ENCODE measurements around the gene CDK5RAP1.

The CDK5RAP1 gene

DNA sequence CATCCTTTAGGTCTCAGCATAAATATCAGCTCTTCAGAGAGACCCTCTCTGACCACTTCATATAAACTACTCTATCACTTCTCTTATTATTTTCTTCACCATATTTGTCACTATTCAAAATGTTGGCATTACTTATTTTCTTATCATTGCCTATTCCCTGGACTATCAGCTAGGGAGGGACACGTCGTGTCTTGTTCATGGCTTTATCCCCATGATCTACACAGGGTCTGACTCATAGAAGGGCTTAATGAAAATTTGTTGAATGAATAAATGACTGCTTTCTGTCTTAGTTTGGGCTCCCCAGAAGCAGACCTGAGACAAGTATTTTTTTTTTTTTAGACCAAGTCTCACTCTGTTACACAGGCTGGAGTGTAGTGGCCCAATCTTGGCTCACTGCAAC lies 3.0 kb upstream of the CDK5RAP1 start:
- Histone ChIP-seq H3K36me3 (replicated peaks; ENCODE audit: low read depth, low read length) (peaks cover 33% of the 10 kb centered on the region), H2AFZ (ENCODE audit: low read depth, low read length) (no peak overlapping the region), H3K27me3 (ENCODE audit: low read depth, low read length) (no peaks in the 10 kb centered on the region), H3K9ac (ENCODE audit: low read length) (no peak overlapping the region), H3K4me2 (ENCODE audit: low read length) (no peak overlapping the region), H3K4me3 (ENCODE audit: low read length) (no peak overlapping the region), H3K9me3 (ENCODE audit: insufficient read depth, low read length) (peaks cover 7% of the 10 kb centered on the region), H3K4me1 (ENCODE audit: low read length) (peaks cover 41% of the 10 kb centered on the region), H4K20me1 (ENCODE audit: insufficient read depth, low read length) (no peaks in the 10 kb centered on the region; the same call in 1 of the 2 replicates), H3K27ac (ENCODE audit: low read length) (no peak overlapping the region), H3K79me2 (ENCODE audit: low read length) (peaks cover 65% of the 10 kb centered on the region)
- no peak for TF ChIP-seq EZH2phosphoT487 (IDR thresholded peaks at IDR 0.05; ENCODE audit: low read depth)
- TF ChIP-seq, protein P1, sequence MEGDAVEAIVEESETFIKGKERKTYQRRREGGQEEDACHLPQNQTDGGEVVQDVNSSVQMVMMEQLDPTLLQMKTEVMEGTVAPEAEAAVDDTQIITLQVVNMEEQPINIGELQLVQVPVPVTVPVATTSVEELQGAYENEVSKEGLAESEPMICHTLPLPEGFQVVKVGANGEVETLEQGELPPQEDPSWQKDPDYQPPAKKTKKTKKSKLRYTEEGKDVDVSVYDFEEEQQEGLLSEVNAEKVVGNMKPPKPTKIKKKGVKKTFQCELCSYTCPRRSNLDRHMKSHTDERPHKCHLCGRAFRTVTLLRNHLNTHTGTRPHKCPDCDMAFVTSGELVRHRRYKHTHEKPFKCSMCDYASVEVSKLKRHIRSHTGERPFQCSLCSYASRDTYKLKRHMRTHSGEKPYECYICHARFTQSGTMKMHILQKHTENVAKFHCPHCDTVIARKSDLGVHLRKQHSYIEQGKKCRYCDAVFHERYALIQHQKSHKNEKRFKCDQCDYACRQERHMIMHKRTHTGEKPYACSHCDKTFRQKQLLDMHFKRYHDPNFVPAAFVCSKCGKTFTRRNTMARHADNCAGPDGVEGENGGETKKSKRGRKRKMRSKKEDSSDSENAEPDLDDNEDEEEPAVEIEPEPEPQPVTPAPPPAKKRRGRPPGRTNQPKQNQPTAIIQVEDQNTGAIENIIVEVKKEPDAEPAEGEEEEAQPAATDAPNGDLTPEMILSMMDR (IDR thresholded peaks at IDR 0.05; ENCODE audit: low read depth, low read length), result no peak

DNA sequence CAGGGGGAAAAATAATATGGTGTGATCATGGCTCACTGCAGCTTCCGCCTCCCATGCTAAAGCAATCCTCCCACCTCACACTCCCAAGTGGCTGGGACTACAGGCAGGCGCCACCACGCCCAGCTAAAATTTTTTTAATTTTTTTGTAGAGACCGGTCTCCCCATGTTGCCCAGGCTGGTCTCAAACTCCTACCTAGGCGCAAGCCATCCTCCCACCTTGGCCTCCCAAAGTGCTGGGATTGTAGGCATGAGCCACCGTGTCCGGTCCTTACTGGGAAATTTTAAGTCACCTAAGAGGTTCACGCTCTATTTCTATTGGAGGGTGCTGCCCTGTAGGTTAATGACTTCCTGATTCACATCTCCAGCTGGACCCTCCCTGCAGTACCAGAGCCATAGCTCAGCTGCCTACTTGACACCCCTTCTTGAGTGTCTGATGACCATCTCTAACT lies 626 bp upstream of the CDK5RAP1 start:
- H3K27ac ChIP-seq (ENCODE audit: low read length), result peak overlapping the region; percentile 49
- no peaks in the 10 kb centered on the region for H3K27me3 ChIP-seq (ENCODE audit: low read depth, low read length)

DNA sequence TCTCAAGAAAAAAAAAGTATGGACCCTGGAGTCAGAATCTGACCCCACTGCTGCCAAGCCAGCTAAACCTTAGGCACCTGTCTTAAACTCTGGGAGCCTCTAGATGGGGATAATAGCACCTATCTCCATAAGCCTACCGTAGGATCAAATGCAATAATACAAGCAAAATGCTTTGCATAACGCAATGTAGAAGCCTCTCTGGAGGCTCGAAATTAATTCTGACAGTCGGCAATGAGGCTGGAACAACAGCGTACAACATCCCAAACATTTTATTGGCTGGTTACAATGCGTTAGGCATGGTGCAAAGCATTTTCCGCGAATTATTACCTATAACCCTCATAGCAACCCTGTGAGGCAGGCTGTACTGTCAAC lies 521 bp downstream of the CDK5RAP1 start:
- Histone ChIP-seq H3K4me1 (ENCODE audit: low read length) (peaks cover 17% of the 10 kb centered on the region), H3K9ac (ENCODE audit: low read length) (peak overlapping the region; percentile 92), H3K27me3 (ENCODE audit: low read depth, low read length) (no peaks in the 10 kb centered on the region), H3K36me3 (replicated peaks; ENCODE audit: low read depth, low read length) (peaks cover 20% of the 10 kb centered on the region), H4K20me1 (ENCODE audit: insufficient read depth, low read length) (no peaks in the 10 kb centered on the region; the same call in 1 of the 2 replicates), H3K27ac (ENCODE audit: low read length) (peak overlapping the region; percentile 49), H2AFZ (ENCODE audit: low read depth, low read length) (peak overlapping the region; percentile 86), H3K4me2 (ENCODE audit: low read length) (peak overlapping the region; percentile 93), H3K4me3 (ENCODE audit: low read length) (peak overlapping the region; percentile 96), H3K9me3 (ENCODE audit: insufficient read depth, low read length) (no peaks in the 10 kb centered on the region), H3K79me2 (ENCODE audit: low read length) (peaks cover 75% of the 10 kb centered on the region)
- TF ChIP-seq, protein P1 (IDR thresholded peaks at IDR 0.05; ENCODE audit: low read depth, low read length), result peak; percentile 37
- TF ChIP-seq EZH2phosphoT487 (IDR thresholded peaks at IDR 0.05; ENCODE audit: low read depth), result no peak

More for the DNA sequence above, 626 bp upstream of the CDK5RAP1 start:
- no peaks in the 10 kb centered on the region; the same call in 1 of the 2 replicates for H4K20me1 ChIP-seq (ENCODE audit: insufficient read depth, low read length)
- H2AFZ ChIP-seq (ENCODE audit: low read depth, low read length), result peak overlapping the region; percentile 86
- TF ChIP-seq, protein P1 (IDR thresholded peaks at IDR 0.05; ENCODE audit: low read depth, low read length), result no peak
- TF ChIP-seq EZH2phosphoT487 (IDR thresholded peaks at IDR 0.05; ENCODE audit: low read depth), result no peak
- H3K4me3 ChIP-seq (ENCODE audit: low read length), result peak overlapping the region; percentile 96
- H3K79me2 ChIP-seq (ENCODE audit: low read length), result peaks cover 72% of the 10 kb centered on the region
- peak overlapping the region; percentile 92 for H3K9ac ChIP-seq (ENCODE audit: low read length)
- H3K4me2 ChIP-seq (ENCODE audit: low read length), result peak overlapping the region; percentile 81
- H3K36me3 ChIP-seq (replicated peaks; ENCODE audit: low read depth, low read length), result peaks cover 20% of the 10 kb centered on the region
- peaks cover 17% of the 10 kb centered on the region for H3K4me1 ChIP-seq (ENCODE audit: low read length)
- 0 out of 2 replicates have a peak, but pooled peaks cover under 1% of the 10 kb centered on the region for H3K9me3 ChIP-seq (ENCODE audit: insufficient read depth, low read length)

DNA sequence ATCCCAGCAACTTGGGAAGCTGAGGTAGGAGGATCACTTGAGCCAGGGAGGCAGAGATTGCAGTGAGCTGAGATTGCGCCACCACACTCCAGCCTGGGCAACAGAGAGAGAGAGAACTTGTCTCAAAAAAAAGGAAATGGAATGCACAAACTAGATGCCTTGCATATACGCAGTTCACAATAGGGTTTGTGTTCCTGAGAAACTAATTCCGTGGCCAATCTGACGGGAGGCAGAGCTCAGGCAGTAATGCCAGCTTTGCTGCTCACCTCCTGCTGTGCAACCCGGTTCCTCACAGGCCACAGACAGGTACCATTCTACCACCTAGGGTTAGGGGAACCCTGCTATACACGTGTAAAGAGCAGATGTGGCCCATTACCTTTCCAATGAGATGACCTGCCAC lies 1.4 kb downstream of the CDK5RAP1 start:
- Histone ChIP-seq H3K9ac (ENCODE audit: low read length) (peak overlapping the region; percentile 92; the same call in 1 of the 2 replicates), H3K4me3 (ENCODE audit: low read length) (peak overlapping the region; percentile 96)

More for the DNA sequence above, 1.4 kb downstream of the CDK5RAP1 start:
- Histone ChIP-seq H3K9me3 (ENCODE audit: insufficient read depth, low read length) (no peaks in the 10 kb centered on the region), H3K27me3 (ENCODE audit: low read depth, low read length) (no peaks in the 10 kb centered on the region), H3K79me2 (ENCODE audit: low read length) (peaks cover 76% of the 10 kb centered on the region), H4K20me1 (ENCODE audit: insufficient read depth, low read length) (no peaks in the 10 kb centered on the region; the same call in 1 of the 2 replicates), H2AFZ (ENCODE audit: low read depth, low read length) (no peak overlapping the region), H3K4me1 (ENCODE audit: low read length) (peaks cover 17% of the 10 kb centered on the region), H3K27ac (ENCODE audit: low read length) (no peak overlapping the region), H3K4me2 (ENCODE audit: low read length) (peak overlapping the region; percentile 93), H3K36me3 (replicated peaks; ENCODE audit: low read depth, low read length) (peaks cover 19% of the 10 kb centered on the region)
- TF ChIP-seq, protein P1 (IDR thresholded peaks at IDR 0.05; ENCODE audit: low read depth, low read length), result no peak

All from OCI-LY3 (cell line).